Epithelial cell of esophagus (primary cell): ENCODE data around the gene SELPLG.

Experiments
- DNase-seq: peaks from one replicate; pipeline ENCODE4 v3.0.0; 2010; ENCODE audit warnings: low read depth
- H3K4me3 ChIP-seq: 2 replicates; pipeline ENCODE4 v1.5.1; 2011; ENCODE audit warnings: mild to moderate bottlenecking, low read length, control low read depth
- TF ChIP-seq, protein P1 (sequence below): IDR thresholded peaks from 2 replicates; pipeline ENCODE4 v1.5.1; 2011; ENCODE audit warnings: low read depth, mild to moderate bottlenecking, low read length, control low read depth, inconsistent platforms; ENCODE audit not compliant: insufficient read depth; ENCODE audit errors: missing control alignments

The SELPLG gene

DNA sequence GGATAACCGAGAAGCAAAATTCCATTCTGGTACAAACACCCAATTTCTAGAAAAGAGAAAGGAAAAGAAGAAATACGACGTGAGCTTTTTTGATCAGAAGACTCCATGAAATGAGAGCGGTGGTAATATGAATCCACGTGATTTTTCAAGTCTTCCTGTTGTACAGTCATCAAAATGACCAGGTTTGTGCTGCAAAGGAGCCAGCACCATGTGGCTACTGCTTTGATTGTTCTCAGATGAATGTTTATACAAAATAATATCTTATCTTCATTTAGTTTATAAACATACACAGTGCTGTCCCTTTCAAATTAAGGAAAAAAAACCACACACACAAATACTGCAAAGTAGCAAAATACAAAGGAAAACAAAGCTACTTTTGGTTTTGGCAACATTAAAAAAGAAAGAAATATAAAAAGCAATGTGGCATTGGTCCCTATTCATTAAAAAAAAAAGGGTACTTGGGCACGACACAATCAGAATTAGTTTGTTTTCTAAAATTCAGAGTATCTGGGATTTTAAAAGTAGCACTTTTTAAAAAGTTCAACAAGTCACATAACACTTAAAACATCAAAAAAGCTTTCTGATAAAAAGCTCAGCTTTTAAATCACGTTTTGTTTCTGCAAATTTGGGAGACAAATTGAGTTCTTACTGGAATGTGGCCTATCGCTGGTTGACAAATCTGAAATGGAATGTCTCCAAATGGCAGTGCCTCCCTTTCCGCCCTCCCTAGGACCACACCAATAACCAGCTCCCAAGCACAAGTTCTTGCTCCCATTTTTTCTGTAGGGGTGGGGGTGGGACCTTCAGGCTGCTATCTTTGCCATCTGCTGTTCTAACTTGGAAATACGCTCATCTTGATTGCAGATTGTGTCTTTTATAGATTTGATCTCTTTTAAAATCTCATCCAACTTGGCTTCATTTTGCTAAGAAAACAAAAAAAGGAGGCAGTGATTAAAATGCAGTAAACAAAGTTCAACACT, 13.2 kb upstream of the SELPLG start:
- TF ChIP-seq, protein P1, sequence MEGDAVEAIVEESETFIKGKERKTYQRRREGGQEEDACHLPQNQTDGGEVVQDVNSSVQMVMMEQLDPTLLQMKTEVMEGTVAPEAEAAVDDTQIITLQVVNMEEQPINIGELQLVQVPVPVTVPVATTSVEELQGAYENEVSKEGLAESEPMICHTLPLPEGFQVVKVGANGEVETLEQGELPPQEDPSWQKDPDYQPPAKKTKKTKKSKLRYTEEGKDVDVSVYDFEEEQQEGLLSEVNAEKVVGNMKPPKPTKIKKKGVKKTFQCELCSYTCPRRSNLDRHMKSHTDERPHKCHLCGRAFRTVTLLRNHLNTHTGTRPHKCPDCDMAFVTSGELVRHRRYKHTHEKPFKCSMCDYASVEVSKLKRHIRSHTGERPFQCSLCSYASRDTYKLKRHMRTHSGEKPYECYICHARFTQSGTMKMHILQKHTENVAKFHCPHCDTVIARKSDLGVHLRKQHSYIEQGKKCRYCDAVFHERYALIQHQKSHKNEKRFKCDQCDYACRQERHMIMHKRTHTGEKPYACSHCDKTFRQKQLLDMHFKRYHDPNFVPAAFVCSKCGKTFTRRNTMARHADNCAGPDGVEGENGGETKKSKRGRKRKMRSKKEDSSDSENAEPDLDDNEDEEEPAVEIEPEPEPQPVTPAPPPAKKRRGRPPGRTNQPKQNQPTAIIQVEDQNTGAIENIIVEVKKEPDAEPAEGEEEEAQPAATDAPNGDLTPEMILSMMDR: no peak
- H3K4me3 ChIP-seq: no peak overlapping the region
- DNase-seq: no peak

DNA sequence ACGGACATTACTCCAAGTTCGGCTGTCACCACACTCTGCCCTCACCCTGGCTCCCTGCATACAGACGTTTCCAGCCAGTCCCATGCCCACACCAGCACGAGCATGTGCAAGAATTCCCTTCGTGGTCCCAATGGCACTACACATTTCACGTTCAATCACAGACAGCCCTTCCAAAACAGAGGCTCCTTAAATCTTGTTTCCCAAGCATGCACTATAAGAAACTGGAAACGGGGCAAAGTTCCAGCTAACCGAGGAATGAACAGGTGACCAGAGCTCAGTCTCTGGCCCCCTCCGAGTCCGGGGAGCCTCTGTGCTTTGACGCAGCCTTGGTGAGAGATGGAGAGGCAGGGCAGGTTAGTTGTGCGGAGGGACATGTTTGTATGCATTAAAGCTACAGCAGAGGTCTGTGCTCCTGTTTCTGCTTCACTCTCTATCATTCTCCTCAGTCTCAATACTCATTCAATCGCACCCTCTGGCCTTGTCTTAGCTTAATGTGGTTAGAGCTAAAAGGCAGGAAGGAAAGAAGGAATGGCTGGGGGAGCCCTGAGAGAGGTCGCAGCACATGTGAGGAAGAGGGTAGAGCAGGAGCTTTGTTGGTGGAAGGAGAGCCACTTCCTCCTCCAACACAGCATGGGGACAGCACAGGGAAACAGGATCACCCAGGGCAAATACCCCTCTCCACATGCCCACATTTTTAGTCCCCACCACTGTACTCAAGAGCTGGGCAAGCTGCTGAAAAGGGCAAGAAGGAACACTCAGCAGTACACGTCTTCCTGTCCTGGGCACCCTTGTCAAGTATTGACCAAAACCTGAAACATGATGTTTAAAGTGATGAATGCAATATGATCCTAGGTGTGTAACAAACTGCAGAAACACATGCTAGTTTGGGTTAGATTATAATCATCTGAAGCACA, 12.2 kb upstream of the SELPLG start:
- TF ChIP-seq, protein P1: no peak
- no peak for DNase-seq
- H3K4me3 ChIP-seq: no peak overlapping the region

DNA sequence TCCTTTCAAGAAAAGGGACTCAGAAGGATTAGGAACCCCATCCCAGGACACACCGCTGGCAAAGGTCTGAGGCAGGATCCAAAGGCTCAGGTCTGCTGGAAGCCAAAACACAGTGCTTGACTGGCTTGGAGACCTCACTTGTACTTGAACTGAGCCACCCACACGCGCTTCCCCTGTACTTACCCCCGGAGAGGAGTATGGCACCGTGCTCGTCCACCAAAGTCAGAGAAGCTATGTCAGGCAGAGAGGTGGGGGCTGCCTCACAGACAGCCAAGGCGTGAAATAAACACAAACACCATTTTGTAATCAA, 11.1 kb upstream of the SELPLG start:
- no peak for DNase-seq
- H3K4me3 ChIP-seq: no peak overlapping the region
- TF ChIP-seq, protein P1: no peak

DNA sequence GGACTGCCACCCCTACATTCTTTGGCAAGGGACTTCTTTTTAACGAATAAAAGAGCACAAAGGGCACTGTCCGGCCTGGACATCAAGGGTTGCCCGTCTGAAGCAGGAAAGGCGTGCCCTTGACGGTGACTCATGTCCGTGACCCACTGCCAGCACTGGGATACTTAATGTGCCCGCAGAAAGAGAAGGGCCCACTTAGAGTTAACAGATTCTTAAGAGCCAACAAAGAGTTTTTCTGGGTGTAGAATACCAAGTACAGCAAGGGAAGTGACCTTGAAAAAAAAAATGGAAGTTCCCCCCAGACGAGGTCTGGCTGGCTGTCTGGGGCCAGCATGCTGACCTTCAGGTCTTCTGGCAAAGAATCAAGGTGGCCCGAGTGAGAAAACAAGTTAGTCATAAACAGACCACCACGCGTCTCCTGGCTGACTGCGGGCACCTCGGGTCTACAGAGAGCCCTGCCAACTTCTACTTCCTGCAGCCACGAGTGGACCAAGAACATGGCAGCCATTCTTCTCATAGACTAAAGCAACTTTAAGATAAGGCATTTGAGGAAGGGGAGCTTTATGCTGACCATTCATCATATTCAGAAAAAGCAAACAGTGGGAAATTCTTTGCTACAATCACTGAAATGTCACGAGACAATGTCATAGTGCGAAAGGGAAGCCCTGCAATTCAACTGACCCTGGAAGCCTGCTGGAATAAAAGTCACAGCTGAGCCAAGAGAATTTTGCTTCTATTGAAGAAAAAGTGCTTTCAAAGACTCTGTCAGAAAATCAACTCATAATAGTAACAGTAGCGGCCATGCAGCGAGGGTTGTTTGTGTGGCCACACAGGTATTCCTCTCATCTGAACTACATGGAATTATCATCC, 10.5 kb upstream of the SELPLG start:
- TF ChIP-seq, protein P1: no peak
- H3K4me3 ChIP-seq: no peak overlapping the region
- no peak for DNase-seq

DNA sequence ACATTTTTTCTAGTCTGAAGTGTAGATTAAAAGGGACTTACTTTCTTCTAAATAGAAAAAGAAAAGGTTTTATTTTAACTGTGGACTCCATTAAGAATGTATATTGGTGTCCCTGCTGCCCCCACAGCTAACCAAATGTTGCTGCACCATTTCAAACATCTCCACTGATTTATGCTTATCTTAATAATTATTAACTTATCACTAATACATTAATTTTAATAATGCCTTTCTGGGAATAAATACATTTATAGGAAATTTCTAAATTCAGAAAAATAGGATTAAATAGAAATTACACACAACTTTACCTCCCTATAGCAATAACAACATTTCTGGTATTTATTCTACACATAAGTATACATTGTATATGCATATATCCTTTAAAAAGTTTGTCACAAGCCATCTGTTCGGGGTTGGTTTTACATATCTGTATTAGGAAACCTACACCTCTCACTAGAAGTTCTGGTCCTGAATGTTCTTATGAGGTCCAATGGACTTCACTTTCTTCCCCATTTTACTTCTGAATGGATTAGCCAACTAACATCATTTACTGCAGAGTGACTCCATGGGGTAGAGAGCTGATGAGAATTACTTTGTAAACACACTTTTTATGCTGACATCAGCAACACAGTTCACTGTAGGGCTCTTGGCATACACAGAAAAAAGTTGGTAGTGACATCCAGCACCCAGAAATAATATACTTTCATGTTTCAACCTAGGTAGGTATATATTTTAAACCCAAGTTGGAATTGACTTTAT, 9.4 kb upstream of the SELPLG start:
- no peak for DNase-seq
- H3K4me3 ChIP-seq: no peak overlapping the region
- TF ChIP-seq, protein P1: no peak
